ENCODE measurements around the gene RNF213.

Gene RNF213

GRCh38 chr17:80353718-80354275 is 93.1 kb downstream of the RNF213 start:
- no peak for DNase-seq

- no peak for DNase-seq
Observed at GRCh38 chr17:80354336-80354735, 93.7 kb downstream of the RNF213 start.

GRCh38 chr17:80356231-80356856 is 95.7 kb downstream of the RNF213 start:
- no peak for DNase-seq

GRCh38 chr17:80358131-80358530 is 97.5 kb downstream of the RNF213 start:
- no peak for DNase-seq

- DNase-seq, result no peak
Observed at GRCh38 chr17:80358861-80359260, 98.2 kb downstream of the RNF213 start.

GRCh38 chr17:80359422-80360110 is 98.9 kb downstream of the RNF213 start:
- DNase-seq, result no peak

GRCh38 chr17:80360396-80360795 is 99.7 kb downstream of the RNF213 start:
- DNase-seq, result no peak

GRCh38 chr17:80361495-80362220 is 101.0 kb downstream of the RNF213 start:
- no peak for DNase-seq

- DNase-seq, result no peak
Observed at GRCh38 chr17:80362428-80363119, 101.9 kb downstream of the RNF213 start.

GRCh38 chr17:80363120-80363515 is 102.5 kb downstream of the RNF213 start:
- DNase-seq, result no peak

GRCh38 chr17:80363518-80364090 is 103.0 kb downstream of the RNF213 start:
- no peak for DNase-seq

GRCh38 chr17:80364091-80364691 is 103.5 kb downstream of the RNF213 start:
- peak; percentile 21 for DNase-seq

GRCh38 chr17:80365001-80365965 is 104.6 kb downstream of the RNF213 start:
- no peak for DNase-seq

- no peak for DNase-seq
Observed at GRCh38 chr17:80365983-80366382, 105.3 kb downstream of the RNF213 start.

GRCh38 chr17:80367503-80367902 is 106.9 kb downstream of the RNF213 start:
- DNase-seq, result no peak

GRCh38 chr17:80371196-80371595 is 110.5 kb downstream of the RNF213 start:
- no peak for DNase-seq

GRCh38 chr17:80372456-80372855 is 111.8 kb downstream of the RNF213 start:
- no peak for DNase-seq

- DNase-seq, result no peak
Observed at GRCh38 chr17:80372922-80373570, 112.4 kb downstream of the RNF213 start.

GRCh38 chr17:80374039-80374731 is 113.5 kb downstream of the RNF213 start:
- DNase-seq, result no peak

Measured in NCI-H2171 treated with DMSO at 0.1 percent for 48 hours (cell line).